HEK293T (cell line): ENCODE measurements around the gene YWHAQ.
"Not testable (repeated sequence)": the region's sequence is repeated elsewhere in the genome, so short reads cannot be mapped to it uniquely, and the experiment has no call there.

Source experiments
- CTCF ChIA-PET: fragments of 350-600 bp; formaldehyde crosslinking; extraction: SDS; loops from one replicate; lab custom pipeline; 2021; ENCODE audit warnings: antibody characterized with exemption, inconsistent platforms; lab: Yijun Ruan, JAX
- POLR2A ChIA-PET: fragments of 350-600 bp; formaldehyde crosslinking; extraction: SDS; loops from one replicate; lab custom pipeline; 2020; ENCODE audit warnings: antibody characterized with exemption, inconsistent platforms; lab: Yijun Ruan, JAX
- DNase-seq: peaks from one replicate; pipeline ENCODE4 v3.0.0; 2012; ENCODE audit warnings: mixed read lengths; ENCODE audit errors: extremely low spot score
- ARNT ChIP-seq: fragments of 450-650 bp; IDR thresholded peaks from 2 replicates; pipeline ENCODE4 v1.6.1; 2017; ENCODE audit warnings: mild to moderate bottlenecking
- BHLHE40 ChIP-seq: fragments of 450-650 bp; IDR thresholded peaks from 2 replicates; pipeline ENCODE4 v1.6.1; 2016; ENCODE audit warnings: mild to moderate bottlenecking, moderate library complexity, borderline replicate concordance
- CTBP1 ChIP-seq: fragments of 450-650 bp; IDR thresholded peaks from 2 replicates; pipeline ENCODE4 v1.6.1; 2016; ENCODE audit warnings: borderline replicate concordance
- ELF4 ChIP-seq: fragments of 450-650 bp; IDR thresholded peaks from 2 replicates; pipeline ENCODE4 v1.6.1; 2017; ENCODE audit warnings: antibody characterized with exemption
- FOXA1 ChIP-seq: fragments of 450-650 bp; IDR thresholded peaks from 2 replicates; pipeline ENCODE4 v1.6.1; 2016; ENCODE audit warnings: mild to moderate bottlenecking
- FOXK2 ChIP-seq: fragments of 450-650 bp; IDR thresholded peaks from 2 replicates; pipeline ENCODE4 v1.6.1; 2016; ENCODE audit warnings: mild to moderate bottlenecking
- FOXM1 ChIP-seq: fragments of 450-650 bp; IDR thresholded peaks from 2 replicates; pipeline ENCODE4 v1.6.1; 2017; ENCODE audit warnings: mild to moderate bottlenecking, borderline replicate concordance
- HDGF ChIP-seq: fragments of 450-650 bp; IDR thresholded peaks from 2 replicates; pipeline ENCODE4 v1.6.1; 2017; ENCODE audit warnings: antibody characterized with exemption, borderline replicate concordance
- L3MBTL2 ChIP-seq: fragments of 450-650 bp; conservative IDR thresholded peaks from 2 replicates; pipeline ENCODE4 v1.6.1; 2016; ENCODE audit warnings: mild to moderate bottlenecking
- LEF1 ChIP-seq: fragments of 450-650 bp; IDR thresholded peaks from 2 replicates; pipeline ENCODE4 v1.6.1; 2017; ENCODE audit warnings: mild to moderate bottlenecking, borderline replicate concordance
- NFRKB ChIP-seq: fragments of 450-650 bp; IDR thresholded peaks from 2 replicates; pipeline ENCODE4 v1.6.1; 2016; ENCODE audit warnings: mild to moderate bottlenecking, moderate library complexity
- SP1 ChIP-seq: fragments of 450-650 bp; IDR thresholded peaks from 2 replicates; pipeline ENCODE4 v1.6.1; 2017
- SUZ12 ChIP-seq: fragments of 450-650 bp; IDR thresholded peaks from 2 replicates; pipeline ENCODE4 v1.6.1; 2016; ENCODE audit warnings: mild to moderate bottlenecking
- TARDBP ChIP-seq: fragments of 450-650 bp; IDR thresholded peaks from 2 replicates; pipeline ENCODE4 v1.6.1; 2016
- ZNF384 ChIP-seq: fragments of 450-650 bp; IDR thresholded peaks from 2 replicates; pipeline ENCODE4 v1.6.1; 2016
- TF ChIP-seq, protein P1 (sequence below): fragments of 450-650 bp; IDR thresholded peaks from 2 replicates; pipeline ENCODE4 v1.6.1; 2016

The YWHAQ gene

DNA sequence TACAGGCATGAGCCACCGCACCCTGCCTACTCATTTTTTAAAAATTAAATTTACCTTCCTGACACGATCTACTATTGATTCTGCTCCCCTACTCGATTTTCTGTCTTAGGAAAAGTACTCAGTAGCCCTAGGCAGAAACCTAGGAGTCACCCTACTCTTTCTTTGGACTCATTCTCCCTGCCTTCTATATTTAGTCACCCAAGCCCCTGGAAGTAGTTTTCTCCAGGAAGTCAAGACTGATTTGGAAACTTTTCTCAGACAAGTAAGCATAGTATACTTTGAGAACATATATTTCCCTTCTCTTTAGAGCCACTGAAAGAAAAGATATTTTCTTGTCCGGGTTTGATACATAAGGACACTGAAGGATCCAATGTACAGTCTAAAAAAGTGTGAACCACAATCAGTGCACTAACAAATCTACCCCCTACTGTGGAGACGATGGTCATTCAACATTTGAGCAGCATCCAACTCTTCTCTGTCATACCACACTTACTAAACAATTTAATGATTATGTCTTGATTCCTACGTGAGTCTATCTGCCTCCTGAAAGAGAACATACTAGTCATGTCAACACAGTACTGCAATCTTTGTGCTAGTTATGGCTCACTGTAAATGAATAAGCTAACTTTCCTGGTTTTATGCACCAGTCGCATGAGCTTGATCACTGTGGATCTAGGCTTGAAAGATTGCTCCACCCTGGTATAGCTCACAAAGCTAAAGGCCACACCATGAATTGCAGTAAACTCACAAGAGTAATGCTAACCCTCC is 19.8 kb downstream of the YWHAQ start:
- no peak for DNase-seq
- CTCF ChIA-PET, result interaction anchor here (0.6 kb wide), 1 partner anchor 53 kb away, joined by 3 read pairs; no protein-coding TSS in a partner anchor
- POLR2A ChIA-PET, result no interaction called here
- TF ChIP-seq CTBP1 (no peak), ARNT (no peak), L3MBTL2 (no peak), LEF1 (no peak), SP1 (no peak), FOXK2 (no peak), SUZ12 (no peak), NFRKB (no peak), TARDBP (no peak), FOXA1 (no peak), BHLHE40 (no peak), FOXM1 (no peak), ELF4 (no peak), ZNF384 (no peak), HDGF (no peak)
- TF ChIP-seq, protein P1, sequence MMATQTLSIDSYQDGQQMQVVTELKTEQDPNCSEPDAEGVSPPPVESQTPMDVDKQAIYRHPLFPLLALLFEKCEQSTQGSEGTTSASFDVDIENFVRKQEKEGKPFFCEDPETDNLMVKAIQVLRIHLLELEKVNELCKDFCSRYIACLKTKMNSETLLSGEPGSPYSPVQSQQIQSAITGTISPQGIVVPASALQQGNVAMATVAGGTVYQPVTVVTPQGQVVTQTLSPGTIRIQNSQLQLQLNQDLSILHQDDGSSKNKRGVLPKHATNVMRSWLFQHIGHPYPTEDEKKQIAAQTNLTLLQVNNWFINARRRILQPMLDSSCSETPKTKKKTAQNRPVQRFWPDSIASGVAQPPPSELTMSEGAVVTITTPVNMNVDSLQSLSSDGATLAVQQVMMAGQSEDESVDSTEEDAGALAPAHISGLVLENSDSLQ, result no peak

DNA sequence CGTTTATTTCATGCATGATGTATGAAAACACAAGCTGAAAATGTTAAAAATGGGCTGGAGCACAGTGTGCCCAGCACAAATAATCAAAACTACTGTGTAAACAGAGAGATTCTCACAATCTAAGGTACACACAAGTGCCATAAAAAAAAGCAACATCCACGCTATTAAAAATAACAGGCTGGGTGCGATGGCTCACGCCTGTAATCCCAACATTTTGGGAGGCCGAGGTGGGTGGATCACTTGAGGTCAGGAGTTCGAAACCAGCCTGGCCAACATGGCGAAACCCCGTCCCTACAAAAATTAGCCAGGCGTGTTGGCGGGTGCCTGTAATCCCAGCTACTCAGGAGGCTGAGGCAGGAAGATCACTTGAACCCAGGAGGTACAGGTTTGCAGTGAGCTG is 22.3 kb downstream of the YWHAQ start:
- not testable (repeated sequence) for DNase-seq
- CTCF ChIA-PET, result interaction anchor here (1.5 kb wide), 1 partner anchor 9 kb away, joined by 4 read pairs; no protein-coding TSS in a partner anchor
- POLR2A ChIA-PET, result interaction anchor here (0.6 to 1.9 kb wide), 3 partner anchors 10 to 54 kb away, joined by 3 to 6 read pairs (median 5); partner anchors contain the start of gene YWHAQ

DNA sequence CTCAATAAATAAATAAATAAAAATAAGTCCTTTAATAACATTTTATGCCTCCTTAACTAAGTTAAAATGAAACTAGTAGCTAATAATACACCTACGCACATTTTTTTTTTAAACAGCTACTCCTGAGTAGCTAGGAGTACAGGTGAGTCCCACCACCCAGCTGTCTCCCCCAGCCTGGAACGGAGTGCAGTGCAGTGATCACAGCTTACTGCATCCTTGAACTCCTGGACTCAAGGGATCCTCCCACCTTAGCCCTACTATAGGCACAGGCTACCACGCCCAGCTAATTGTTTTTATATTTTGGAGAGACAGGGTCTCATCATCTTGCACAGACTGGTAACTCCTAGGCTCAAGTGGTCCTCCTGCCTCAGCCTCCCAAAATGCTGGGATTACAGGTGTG is 28.4 kb downstream of the YWHAQ start:
- CTCF ChIA-PET, result no interaction called here
- TF ChIP-seq L3MBTL2 (no peak), NFRKB (no peak), TARDBP (no peak), BHLHE40 (no peak), ELF4 (no peak), HDGF (no peak), FOXK2 (no peak), SUZ12 (no peak), ZNF384 (no peak), FOXM1 (no peak), FOXA1 (no peak), ARNT (no peak), CTBP1 (no peak), SP1 (no peak), LEF1 (no peak)
- TF ChIP-seq, protein P1, result no peak
- no peak for DNase-seq
- POLR2A ChIA-PET, result no interaction called here

DNA sequence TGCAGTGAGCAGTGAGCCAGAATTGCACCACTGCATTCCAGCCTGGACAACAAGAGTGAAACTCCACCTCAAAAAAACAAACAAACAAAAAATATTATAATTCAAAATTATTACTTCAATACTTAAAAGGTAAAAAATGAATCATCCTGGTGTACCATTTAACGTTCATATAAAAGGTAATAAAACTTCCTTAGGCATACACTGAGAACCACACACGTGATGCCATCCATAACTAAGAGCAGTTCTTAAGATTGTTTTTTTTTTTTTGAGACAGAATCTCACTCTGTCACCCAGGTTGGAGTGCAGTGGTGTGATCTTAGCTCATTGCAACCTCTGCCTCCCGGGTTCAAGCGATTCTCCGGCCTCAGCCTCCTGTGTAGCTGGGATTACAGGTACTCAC is 29.4 kb downstream of the YWHAQ start:
- ChIA-PET CTCF (no interaction called here), POLR2A (no interaction called here)
- TF ChIP-seq TARDBP (no peak), LEF1 (no peak), ZNF384 (no peak), HDGF (no peak), L3MBTL2 (no peak), FOXA1 (no peak), SUZ12 (no peak), BHLHE40 (no peak), FOXK2 (no peak), NFRKB (no peak)
- no peak for DNase-seq

DNA sequence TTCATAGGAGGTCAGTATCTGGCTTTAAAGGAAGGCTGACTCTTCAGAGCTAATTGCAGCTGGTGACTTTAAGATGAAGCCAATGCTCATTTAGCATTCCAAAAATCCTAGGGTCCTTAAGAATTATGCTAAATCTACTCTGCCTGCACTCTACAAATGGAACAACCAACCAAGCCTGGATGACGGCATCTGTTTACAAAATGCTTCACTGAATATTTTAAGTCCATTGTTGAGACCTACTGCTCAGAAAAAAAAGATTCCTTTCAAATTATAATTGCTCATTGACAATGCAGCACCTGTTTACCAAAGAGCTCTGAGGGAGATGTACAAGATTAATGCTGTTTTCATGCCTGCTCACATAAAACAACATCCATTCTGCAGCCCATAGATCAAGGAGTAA is 31.4 kb downstream of the YWHAQ start:
- no peak for DNase-seq
- TF ChIP-seq ARNT (no peak), ELF4 (no peak), FOXM1 (no peak), FOXK2 (no peak), TARDBP (no peak), L3MBTL2 (no peak), ZNF384 (no peak), SP1 (no peak), FOXA1 (no peak), HDGF (no peak)
- POLR2A ChIA-PET, result interaction anchor here (0.9 to 1.3 kb wide), 2 partner anchors 9 to 44 kb away, joined by 4 to 6 read pairs; partner anchors contain the start of gene ADAM17
- CTCF ChIA-PET, result interaction anchor here (1.3 kb wide), 1 partner anchor 10 kb away, joined by 4 read pairs; no protein-coding TSS in a partner anchor

DNA sequence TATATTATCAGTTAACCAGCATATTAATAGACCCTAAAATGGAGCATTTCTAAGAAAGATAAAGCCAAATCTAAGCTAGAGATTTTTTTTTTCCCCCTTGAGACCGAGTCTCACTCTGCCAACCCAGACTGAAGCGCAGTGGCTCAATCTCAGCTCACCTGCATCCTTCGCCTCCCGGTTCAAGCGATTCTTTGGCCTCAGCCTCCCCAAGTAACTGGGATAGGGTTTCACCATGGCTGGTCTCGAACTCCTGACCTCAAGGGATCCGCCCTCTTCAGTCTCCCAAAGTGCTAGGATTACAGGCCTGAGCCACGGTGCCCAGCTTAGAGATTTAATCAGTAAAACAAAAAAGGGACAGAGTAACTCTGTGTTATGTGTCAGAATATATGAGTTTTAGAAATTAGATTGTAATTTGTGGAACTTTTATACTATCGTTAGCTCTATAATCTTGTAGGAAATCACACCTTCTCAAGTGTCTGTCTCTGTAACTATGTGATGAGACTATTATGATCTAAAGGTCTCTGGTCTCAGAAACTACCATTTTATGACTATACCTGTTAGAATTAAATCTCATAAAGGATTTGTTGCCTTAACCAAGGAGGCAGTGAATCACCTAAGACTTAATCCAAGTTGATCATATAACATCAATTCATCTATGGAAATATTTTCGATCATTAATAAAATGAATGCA is 34.0 kb downstream of the YWHAQ start:
- no peak for TF ChIP-seq HDGF
- TF ChIP-seq FOXK2, result no peak
- TF ChIP-seq NFRKB, result no peak
- TF ChIP-seq L3MBTL2, result no peak
- TF ChIP-seq SP1, result no peak
- TF ChIP-seq CTBP1, result no peak
- no peak for DNase-seq
- ChIA-PET POLR2A (no interaction called here), CTCF (no interaction called here)
